Endothelial cell of umbilical vein (primary cell): Measurements from ENCODE around the gene ADAM8. TPM values are rescaled to one million over a fixed set of nuclear protein-coding genes. Genes with fewer than 3 reads are reported as not detected.

Experiments used
- BruUV-seq: library from RNA; stranded (reverse); fragments of 400-500 nt; replicated peaks from 2 replicates; lab custom pipeline; 2021; lab: Mats Ljungman, UMichigan
- CTCF ChIA-PET: fragments of 300-600, 350-600 bp; sonication (Branson Sonifier 250); formaldehyde crosslinking; loops from one replicate; lab custom pipeline; 2021; ENCODE audit warnings: antibody characterized with exemption, inconsistent platforms; lab: Charles Lee
- POLR2A ChIA-PET: fragments of 300-600, 350-600 bp; sonication (Branson Sonifier 250); formaldehyde crosslinking; loops from one replicate; lab custom pipeline; 2021; ENCODE audit warnings: antibody characterized with exemption, inconsistent platforms; lab: Charles Lee
- DNase-seq: peaks from one replicate; pipeline ENCODE4 v3.0.0-alpha.2; 2011; ENCODE audit warnings: low read depth, low spot score
- FAIRE-seq: peaks from 2 replicates; lab custom pipeline; 2011; peaks lifted over from hg19 to GRCh38; lab: Jason Lieb, UNC
- H2AFZ ChIP-seq: 2 replicates; pipeline ENCODE4 v1.6.0; 2012; ENCODE audit warnings: low read depth, low read length, control low read depth, inconsistent platforms
- H3K27ac ChIP-seq: 2 replicates; pipeline ENCODE4 v1.5.1; 2011; ENCODE audit warnings: low read depth, mild to moderate bottlenecking, control low read depth, low read length, moderate library complexity; ENCODE audit not compliant: insufficient read depth
- H3K27me3 ChIP-seq, 2 experiments: 2 replicates each; pipeline versions ENCODE4 v1.6.0 to v1.6.1; 2011; ENCODE audit warnings: low read length in 2 of 2, mixed read lengths in 1 of 2; ENCODE audit not compliant: control insufficient read depth in 2 of 2, insufficient read depth in 2 of 2
- H3K36me3 ChIP-seq, 2 experiments: 2 replicates in 1 of 2; 3 replicates in 1 of 2; pipeline ENCODE4 v1.5.1; 2011; ENCODE audit warnings: low read length in 2 of 2, mild to moderate bottlenecking in 1 of 2, moderate library complexity in 1 of 2; ENCODE audit not compliant: control insufficient read depth in 2 of 2, insufficient read depth in 2 of 2; ENCODE audit errors: extremely low read depth in 1 of 2
- H3K4me1 ChIP-seq: 3 replicates; pipeline ENCODE4 v1.5.1; 2011; ENCODE audit warnings: mild to moderate bottlenecking, low read length; ENCODE audit not compliant: control insufficient read depth, insufficient read depth; ENCODE audit errors: extremely low read depth
- H3K4me2 ChIP-seq: 2 replicates; pipeline ENCODE4 v1.6.1; 2011; ENCODE audit warnings: low read length, control low read depth, mixed read lengths; ENCODE audit not compliant: insufficient read depth
- H3K4me3 ChIP-seq, 3 experiments: fragments of 200-600 bp in 1 of 3; sonication (generic), shearing (Covaris generic) in 1 of 3; replicated peaks in 1 of 3; 2 replicates each; pipeline ENCODE4 v1.5.1; 2011 to 2016; ENCODE audit warnings: control low read depth in 3 of 3, low read length in 3 of 3, mild to moderate bottlenecking in 2 of 3, inconsistent platforms in 1 of 3, low read depth in 1 of 3, moderate library complexity in 1 of 3; ENCODE audit not compliant: insufficient read depth in 1 of 3
- H3K79me2 ChIP-seq: 2 replicates; pipeline ENCODE4 v1.6.0; 2012; ENCODE audit warnings: low read length, inconsistent platforms; ENCODE audit not compliant: control insufficient read depth, insufficient read depth
- H3K9ac ChIP-seq: replicated peaks from 2 replicates; pipeline ENCODE3; 2011; ENCODE audit warnings: low read length, control low read depth; ENCODE audit not compliant: insufficient read depth; ENCODE audit errors: extremely low read depth
- H3K9me1 ChIP-seq: replicated peaks from 3 replicates; pipeline ENCODE4 v1.6.0; 2011; ENCODE audit warnings: mild to moderate bottlenecking, low read length; ENCODE audit not compliant: control insufficient read depth, insufficient read depth; ENCODE audit errors: extremely low read depth
- H3K9me3 ChIP-seq: replicated peaks from 2 replicates; pipeline ENCODE4 v1.5.1; 2012; ENCODE audit warnings: low read length, inconsistent platforms; ENCODE audit not compliant: control insufficient read depth, insufficient read depth
- H4K20me1 ChIP-seq: replicated peaks from 2 replicates; pipeline ENCODE3; 2011; ENCODE audit warnings: mild to moderate bottlenecking, low read length; ENCODE audit not compliant: control insufficient read depth, insufficient read depth; ENCODE audit errors: extremely low read depth
- CTCF ChIP-seq, 2 donors: IDR thresholded peaks; 1 replicate in 1 of 2; 2 replicates in 1 of 2; pipeline ENCODE4 v1.5.1; 2011; ENCODE audit warnings: low read length in 2 of 2, mild to moderate bottlenecking in 2 of 2, moderate library complexity in 2 of 2, control low read depth in 1 of 2, inconsistent platforms in 1 of 2, low read depth in 1 of 2; ENCODE audit not compliant: insufficient read depth in 1 of 2; ENCODE audit errors: extremely low read depth in 1 of 2
- EZH2 ChIP-seq: IDR thresholded peaks from 2 replicates; pipeline ENCODE4 v1.6.1; 2012; ENCODE audit warnings: borderline replicate concordance, low read depth, mild to moderate bottlenecking, moderate library complexity, low read length, inconsistent platforms; ENCODE audit not compliant: severe bottlenecking
- FOS ChIP-seq: IDR thresholded peaks from 2 replicates; pipeline ENCODE4 v1.6.1; 2011; ENCODE audit warnings: mild to moderate bottlenecking, low read length, moderate library complexity, borderline replicate concordance; ENCODE audit not compliant: insufficient read depth
- GATA2 ChIP-seq: IDR thresholded peaks from 2 replicates; pipeline ENCODE4 v1.7.0; 2011; ENCODE audit warnings: low read depth, mild to moderate bottlenecking, moderate library complexity, mixed read lengths, low read length; ENCODE audit not compliant: insufficient read length, insufficient read depth
- JUN ChIP-seq: IDR thresholded peaks from 2 replicates; pipeline ENCODE4 v1.6.1; 2011; ENCODE audit warnings: borderline replicate concordance, low read depth; ENCODE audit not compliant: insufficient read length, insufficient read depth
- MAX ChIP-seq: IDR thresholded peaks from 2 replicates; pipeline ENCODE4 v1.6.1; 2011; ENCODE audit not compliant: insufficient read depth, insufficient read length
- MYC ChIP-seq: IDR thresholded peaks from one replicate; pipeline ENCODE4 v1.6.1; 2011; ENCODE audit warnings: mild to moderate bottlenecking, low read depth, low read length
- POLR2A ChIP-seq: IDR thresholded peaks from 2 replicates; pipeline ENCODE4 v1.6.1; 2012; ENCODE audit warnings: low read depth, mild to moderate bottlenecking, control low read depth, low read length
- POLR2AphosphoS5 ChIP-seq: IDR thresholded peaks from 2 replicates; pipeline ENCODE4 v1.6.1; 2012; ENCODE audit warnings: low read depth, mild to moderate bottlenecking, control low read depth, low read length, moderate library complexity; ENCODE audit not compliant: insufficient read depth
- dilution Hi-C: fragments of 300-500 bp; cut with MboI; formaldehyde crosslinking; loops from one replicate; pipeline ENCODE4 v1.15.0; 2019; ENCODE audit warnings: low sequenced_read_pairs; ENCODE audit not compliant: extremely low pct_ligation_motif_present
- intact Hi-C: fragments of 100-400 bp; cut with micrococcal nuclease; formaldehyde crosslinking; loops from one replicate; pipeline ENCODE4 v1.10.0; 2022
- polyA plus RNA-seq, 4 experiments: library from polyadenylated mRNA; depleted of rRNA in 3 of 4; stranded (reverse) in 3 of 4; unstranded in 1 of 4; fragments of >200 nt; gene quantifications; 2 replicates each; pipeline versions ENCODE4 v1.2.1 to v1.2.3, GENCODE V29; 2011 to 2012; ENCODE audit warnings: missing spikeins in 1 of 4
- total RNA-seq: library from RNA; stranded (reverse); gene quantifications from 2 replicates; pipeline ENCODE4 v1.2.3, GENCODE V29; 2021

Gene ADAM8
- total and polyA plus RNA-seq, 2 donors (not counting 3 experiments of a cell fraction or from before 2014, with no cell fraction given): 0.51 to 0.55 TPM

GRCh38 chr10:133289761-133290160, 13.1 kb upstream of the ADAM8 start:
- TF ChIP-seq CTCF (IDR thresholded peaks at IDR 0.05; ENCODE audit: extremely low read depth in 1 of 2, insufficient read depth in 1 of 2, low read depth in 1 of 2, low read length in 2 of 2): no peak
- no peak for TF ChIP-seq GATA2
- no peak for TF ChIP-seq POLR2A
- TF ChIP-seq EZH2: no peak
- TF ChIP-seq FOS: no peak
- no peak for TF ChIP-seq POLR2AphosphoS5
- TF ChIP-seq JUN: no peak
- TF ChIP-seq MAX: no peak
- no peak for TF ChIP-seq MYC
- Histone ChIP-seq H3K27ac (no peak overlapping the region), H3K4me1 (peaks cover 12% of the 10 kb centered on the region), H3K4me2 (no peak overlapping the region), H3K79me2 (no peaks in the 10 kb centered on the region), H3K36me3 (peaks cover 5 to 31% of the 10 kb centered on the region in 2 experiments), H3K9me3 (no peaks in the 10 kb centered on the region), H4K20me1 (no peaks in the 10 kb centered on the region), H2AFZ (no peak overlapping the region), H3K27me3 (no peaks in the 10 kb centered on the region), H3K4me3 (no peak overlapping the region), H3K9ac (no peak overlapping the region), H3K9me1 (no peaks in the 10 kb centered on the region)
- intact Hi-C loops: no loop called here
- POLR2A ChIA-PET: no interaction called here
- no peak for FAIRE-seq
- CTCF ChIA-PET: no interaction called here
- BruUV-seq: no TSS peak
- dilution Hi-C loops: no loop called here
- no peak for DNase-seq
